ENCODE data around the gene VTI1A. TPM values are rescaled to one million over a fixed set of nuclear protein-coding genes. Genes with fewer than 3 reads are reported as not detected.

Gene VTI1A
- total and polyA plus RNA-seq, 2 experiments from 2014 or later, result 26.8 to 31.0 TPM

DNA sequence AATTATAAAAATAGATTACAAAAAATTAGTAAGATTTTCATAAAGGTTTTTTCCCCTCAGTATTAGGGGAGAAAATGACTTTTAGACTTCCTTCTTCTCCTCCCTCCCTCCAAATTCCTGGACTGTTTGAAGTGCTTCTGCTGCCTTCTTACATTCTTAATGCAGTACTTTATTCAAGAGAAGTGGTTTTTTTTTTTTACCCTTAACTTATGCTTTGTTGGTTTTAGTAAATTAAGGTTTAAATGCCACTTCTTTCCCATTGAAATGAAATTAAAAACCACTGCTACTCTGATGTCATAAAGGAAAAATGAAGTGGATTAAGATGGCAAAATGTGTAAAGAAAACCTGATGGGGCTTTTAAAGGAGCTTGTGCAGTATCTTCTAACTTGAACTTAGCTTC is 140.7 kb downstream of the VTI1A start (continued):
- TF ChIP-seq, protein P1, sequence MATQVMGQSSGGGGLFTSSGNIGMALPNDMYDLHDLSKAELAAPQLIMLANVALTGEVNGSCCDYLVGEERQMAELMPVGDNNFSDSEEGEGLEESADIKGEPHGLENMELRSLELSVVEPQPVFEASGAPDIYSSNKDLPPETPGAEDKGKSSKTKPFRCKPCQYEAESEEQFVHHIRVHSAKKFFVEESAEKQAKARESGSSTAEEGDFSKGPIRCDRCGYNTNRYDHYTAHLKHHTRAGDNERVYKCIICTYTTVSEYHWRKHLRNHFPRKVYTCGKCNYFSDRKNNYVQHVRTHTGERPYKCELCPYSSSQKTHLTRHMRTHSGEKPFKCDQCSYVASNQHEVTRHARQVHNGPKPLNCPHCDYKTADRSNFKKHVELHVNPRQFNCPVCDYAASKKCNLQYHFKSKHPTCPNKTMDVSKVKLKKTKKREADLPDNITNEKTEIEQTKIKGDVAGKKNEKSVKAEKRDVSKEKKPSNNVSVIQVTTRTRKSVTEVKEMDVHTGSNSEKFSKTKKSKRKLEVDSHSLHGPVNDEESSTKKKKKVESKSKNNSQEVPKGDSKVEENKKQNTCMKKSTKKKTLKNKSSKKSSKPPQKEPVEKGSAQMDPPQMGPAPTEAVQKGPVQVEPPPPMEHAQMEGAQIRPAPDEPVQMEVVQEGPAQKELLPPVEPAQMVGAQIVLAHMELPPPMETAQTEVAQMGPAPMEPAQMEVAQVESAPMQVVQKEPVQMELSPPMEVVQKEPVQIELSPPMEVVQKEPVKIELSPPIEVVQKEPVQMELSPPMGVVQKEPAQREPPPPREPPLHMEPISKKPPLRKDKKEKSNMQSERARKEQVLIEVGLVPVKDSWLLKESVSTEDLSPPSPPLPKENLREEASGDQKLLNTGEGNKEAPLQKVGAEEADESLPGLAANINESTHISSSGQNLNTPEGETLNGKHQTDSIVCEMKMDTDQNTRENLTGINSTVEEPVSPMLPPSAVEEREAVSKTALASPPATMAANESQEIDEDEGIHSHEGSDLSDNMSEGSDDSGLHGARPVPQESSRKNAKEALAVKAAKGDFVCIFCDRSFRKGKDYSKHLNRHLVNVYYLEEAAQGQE (IDR thresholded peaks at IDR 0.05; ENCODE audit: unreplicated experiment), result no peak
- no peak for TF ChIP-seq NANOG (IDR thresholded peaks at IDR 0.05; ENCODE audit: borderline replicate concordance)

DNA sequence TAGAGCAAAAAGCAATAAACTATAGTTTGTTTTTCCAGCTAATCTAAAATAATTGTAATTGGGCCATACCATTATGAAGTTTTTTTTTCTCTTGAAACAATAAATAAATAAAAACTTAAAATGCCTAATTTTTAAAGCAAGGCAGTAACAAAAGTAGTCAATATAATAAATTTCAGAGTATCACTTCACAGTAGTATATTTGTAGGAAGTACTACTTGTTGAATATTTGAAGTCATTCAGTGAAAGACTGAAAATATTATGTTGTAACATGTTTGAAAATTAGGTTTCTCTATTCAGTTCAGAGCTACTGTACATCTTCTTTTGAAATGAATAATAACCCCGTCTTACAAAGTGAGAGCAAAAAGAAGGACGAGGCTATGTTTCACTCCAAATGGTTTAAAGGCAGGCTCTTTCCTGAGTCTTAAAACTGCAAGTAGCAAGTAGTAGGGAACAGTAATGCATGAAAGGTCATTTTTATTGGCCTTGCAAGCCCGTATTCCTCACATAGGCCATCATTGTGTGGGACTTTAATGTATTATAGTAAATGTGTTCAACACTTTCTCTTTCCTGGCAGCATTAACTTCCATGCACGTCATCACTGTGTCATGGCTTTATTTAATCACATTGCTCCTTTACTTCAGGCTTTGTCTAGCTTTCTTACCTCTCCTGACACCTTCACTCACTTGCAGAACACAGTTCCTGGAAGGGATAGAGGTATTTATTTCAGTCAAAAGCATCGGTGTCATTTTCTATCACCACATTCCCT is 141.4 kb downstream of the VTI1A start:
- H3K4me1 ChIP-seq (ENCODE audit: insufficient read depth), result peaks cover 44% of the 10 kb centered on the region
- Mint-ChIP-seq H3K4me1 (peaks cover 40% of the 10 kb centered on the region), H3K4me3 (no peak overlapping the region), H3K27me3 (ENCODE audit: insufficient read depth, low read depth, poor library complexity) (no peaks in the 10 kb centered on the region), H3K9me3 (no peaks in the 10 kb centered on the region), H3K27ac (peak overlapping the region; percentile 45; the same call in 1 of the 2 replicates), H3K36me3 (ENCODE audit: low read depth) (no peaks in the 10 kb centered on the region)
- H3K36me3 ChIP-seq (ENCODE audit: insufficient read depth), result no peaks in the 10 kb centered on the region
- no peak for TF ChIP-seq ZNF114 (CRISPR knock-in tag; IDR thresholded peaks at IDR 0.05)
- no peaks in the 10 kb centered on the region for H4K20me1 ChIP-seq (replicated peaks; ENCODE audit: insufficient read depth)
- no peaks in the 10 kb centered on the region for H3K27me3 ChIP-seq (ENCODE audit: insufficient read depth)
- H3K4me3 ChIP-seq, result no peak overlapping the region
- H3K27ac ChIP-seq (ENCODE audit: low read depth), result no peak overlapping the region
- peak overlapping the region; percentile 37; the same call in 1 of the 2 replicates for H3K4me2 ChIP-seq
- DNase-seq (ENCODE audit: low spot score), result no peak
- H3F3A ChIP-seq (replicated peaks; ENCODE audit: low read depth), result no peaks in the 10 kb centered on the region
- H2AFZ ChIP-seq, result no peak overlapping the region
- H3K9me2 ChIP-seq (ENCODE audit: insufficient read depth), result no peaks in the 10 kb centered on the region
- no peaks in the 10 kb centered on the region for H3K79me2 ChIP-seq (replicated peaks; ENCODE audit: insufficient read depth)
- ATAC-seq, result no peak

DNA sequence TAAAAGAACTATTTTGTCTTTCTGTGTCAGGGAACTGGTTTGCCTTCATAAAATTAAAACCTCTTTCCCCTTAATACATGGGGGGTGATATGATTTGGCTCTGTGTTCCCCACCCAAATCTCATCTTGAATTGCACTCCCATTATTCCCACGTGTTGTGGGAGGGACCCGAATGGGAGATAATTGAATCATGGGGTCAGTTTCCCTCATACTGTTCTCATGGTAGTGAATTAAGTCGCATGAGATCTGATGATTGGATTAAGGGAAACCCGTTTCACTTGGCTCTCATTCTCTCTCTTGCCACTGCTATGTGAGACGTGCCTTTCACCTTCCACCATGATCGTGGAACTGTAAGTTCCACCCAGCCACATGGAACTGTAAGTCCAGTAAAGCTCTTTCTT is 142.1 kb downstream of the VTI1A start:
- no peak overlapping the region for H3K4me3 Mint-ChIP-seq
- H3K9me3 Mint-ChIP-seq, result no peaks in the 10 kb centered on the region; the same call in 2 of the 3 replicates
- TF ChIP-seq, protein P1 (IDR thresholded peaks at IDR 0.05; ENCODE audit: unreplicated experiment), result no peak
- TF ChIP-seq, protein P2, sequence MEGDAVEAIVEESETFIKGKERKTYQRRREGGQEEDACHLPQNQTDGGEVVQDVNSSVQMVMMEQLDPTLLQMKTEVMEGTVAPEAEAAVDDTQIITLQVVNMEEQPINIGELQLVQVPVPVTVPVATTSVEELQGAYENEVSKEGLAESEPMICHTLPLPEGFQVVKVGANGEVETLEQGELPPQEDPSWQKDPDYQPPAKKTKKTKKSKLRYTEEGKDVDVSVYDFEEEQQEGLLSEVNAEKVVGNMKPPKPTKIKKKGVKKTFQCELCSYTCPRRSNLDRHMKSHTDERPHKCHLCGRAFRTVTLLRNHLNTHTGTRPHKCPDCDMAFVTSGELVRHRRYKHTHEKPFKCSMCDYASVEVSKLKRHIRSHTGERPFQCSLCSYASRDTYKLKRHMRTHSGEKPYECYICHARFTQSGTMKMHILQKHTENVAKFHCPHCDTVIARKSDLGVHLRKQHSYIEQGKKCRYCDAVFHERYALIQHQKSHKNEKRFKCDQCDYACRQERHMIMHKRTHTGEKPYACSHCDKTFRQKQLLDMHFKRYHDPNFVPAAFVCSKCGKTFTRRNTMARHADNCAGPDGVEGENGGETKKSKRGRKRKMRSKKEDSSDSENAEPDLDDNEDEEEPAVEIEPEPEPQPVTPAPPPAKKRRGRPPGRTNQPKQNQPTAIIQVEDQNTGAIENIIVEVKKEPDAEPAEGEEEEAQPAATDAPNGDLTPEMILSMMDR (conservative IDR thresholded peaks at IDR 0.05; ENCODE audit: low read depth in 2 of 2), result no peak

More for the DNA sequence above, 142.1 kb downstream of the VTI1A start:
- H3K36me3 Mint-ChIP-seq (ENCODE audit: low read depth), result no peaks in the 10 kb centered on the region
- no peak for ATAC-seq
- Histone ChIP-seq H3K4me2 (no peak overlapping the region), H3K36me3 (ENCODE audit: insufficient read depth) (no peaks in the 10 kb centered on the region), H3K4me3 (no peak overlapping the region), H3K27me3 (ENCODE audit: insufficient read depth) (no peaks in the 10 kb centered on the region), H2AFZ (no peak overlapping the region), H4K20me1 (replicated peaks; ENCODE audit: insufficient read depth) (no peaks in the 10 kb centered on the region), H3K27ac (ENCODE audit: low read depth) (no peak overlapping the region), H3K9me2 (ENCODE audit: insufficient read depth) (no peaks in the 10 kb centered on the region), H3K4me1 (ENCODE audit: insufficient read depth) (peaks cover 40% of the 10 kb centered on the region), H3K79me2 (replicated peaks; ENCODE audit: insufficient read depth) (no peaks in the 10 kb centered on the region), H3F3A (replicated peaks; ENCODE audit: low read depth) (no peaks in the 10 kb centered on the region)
- H3K27me3 Mint-ChIP-seq (ENCODE audit: insufficient read depth, low read depth, poor library complexity), result no peaks in the 10 kb centered on the region
- H3K27ac Mint-ChIP-seq, result no peak overlapping the region
- DNase-seq (ENCODE audit: low spot score), result no peak
- peaks cover 33% of the 10 kb centered on the region for H3K4me1 Mint-ChIP-seq
